Erythroblast (primary cell): Measurements from ENCODE around the gene USP49.

Source experiments
- GATA1 ChIP-seq: IDR thresholded peaks from 2 replicates; pipeline ENCODE4 v1.6.1; 2011; ENCODE audit warnings: low read depth, mild to moderate bottlenecking, control low read depth, low read length, moderate library complexity
- POLR2A ChIP-seq: IDR thresholded peaks from 2 replicates; pipeline ENCODE4 v1.6.1; 2011; ENCODE audit warnings: mild to moderate bottlenecking, low read length

DNA sequence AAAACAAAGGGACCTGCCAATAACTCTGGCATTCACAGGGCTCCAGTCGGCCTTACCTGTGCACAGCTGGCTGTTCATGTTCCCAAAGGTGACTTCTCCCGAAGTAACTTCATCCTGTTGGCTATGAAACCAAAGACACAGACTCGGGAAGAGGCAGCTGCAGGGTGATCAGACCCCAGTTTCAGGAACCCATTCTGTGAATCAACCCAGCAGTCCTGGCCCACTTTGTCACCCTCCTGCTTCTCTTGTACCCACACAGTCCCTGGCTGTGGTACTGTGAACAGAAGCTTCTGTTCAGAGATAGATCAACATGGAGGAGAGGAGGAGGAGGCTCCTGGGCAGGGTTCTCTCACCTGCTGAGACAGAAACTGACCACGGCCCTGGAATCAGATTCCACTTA is 139.3 kb downstream of the USP49 start:
- no peak for TF ChIP-seq POLR2A
- no peak for TF ChIP-seq GATA1
